SK-N-SH (cell line): ENCODE data around the gene H6PD. TPM values are rescaled to one million over a fixed set of nuclear protein-coding genes. Genes with fewer than 3 reads are reported as not detected.

Source experiments
- CTCF ChIA-PET: fragments of 300-600, 350-600 bp; formaldehyde crosslinking; extraction: SDS; loops from one replicate; lab custom pipeline; 2021; lab: Yijun Ruan, JAX
- POLR2A ChIA-PET: fragments of 350-600 bp; sonication (Branson Sonifier 250); formaldehyde crosslinking; extraction: SDS; loops from one replicate; lab custom pipeline; 2020; ENCODE audit warnings: antibody characterized with exemption, inconsistent platforms; lab: Yijun Ruan, JAX
- DNase-seq: peaks from one replicate; pipeline ENCODE4 v3.0.0; 2012
- H2AFZ ChIP-seq: fragments of 200-600 bp; sonication (generic); 2 replicates; pipeline ENCODE4 v1.8.1; 2016; ENCODE audit warnings: antibody characterized with exemption, mild to moderate bottlenecking, low read depth
- H3F3A ChIP-seq: fragments of 200-600 bp; sonication (generic); replicated peaks from 2 replicates; pipeline ENCODE3; 2016; ENCODE audit warnings: antibody characterized with exemption, mild to moderate bottlenecking; ENCODE audit not compliant: insufficient read depth
- H3K27ac ChIP-seq, 2 experiments: fragments of 200-500 bp in 1 of 2; fragments of 200-600 bp in 1 of 2; sonication (Bioruptor generic) in 1 of 2; sonication (generic), shearing (Covaris generic) in 1 of 2; 2 replicates each; pipeline versions ENCODE4 v1.5.1 to v1.6.1; 2014 to 2016; ENCODE audit warnings: low read depth in 2 of 2, inconsistent platforms in 1 of 2, low read length in 1 of 2, mild to moderate bottlenecking in 1 of 2, mixed read lengths in 1 of 2
- H3K27me3 ChIP-seq: fragments of 200-600 bp; sonication (generic), shearing (Covaris generic); 2 replicates; pipeline ENCODE4 v1.6.1; 2016; ENCODE audit warnings: mixed run types; ENCODE audit not compliant: insufficient read depth
- H3K36me3 ChIP-seq, 2 experiments: fragments of 200-500 bp in 1 of 2; fragments of 200-600 bp in 1 of 2; sonication (Bioruptor generic) in 1 of 2; sonication (generic) in 1 of 2; replicated peaks in 1 of 2; 2 replicates each; pipeline versions ENCODE3 to v1.5.1; 2014 to 2016; ENCODE audit warnings: low read length in 1 of 2, mild to moderate bottlenecking in 1 of 2; ENCODE audit not compliant: insufficient read depth in 2 of 2, control insufficient read depth in 1 of 2
- H3K4me1 ChIP-seq, 2 experiments: fragments of 200-500 bp in 1 of 2; fragments of 200-600 bp in 1 of 2; sonication (Bioruptor generic) in 1 of 2; sonication (generic), shearing (Covaris generic) in 1 of 2; 2 replicates each; pipeline versions ENCODE4 v1.5.1 to v1.6.1; 2014 to 2016; ENCODE audit warnings: low read depth in 1 of 2, low read length in 1 of 2, mixed run types in 1 of 2; ENCODE audit not compliant: insufficient read depth in 2 of 2, control insufficient read depth in 1 of 2
- H3K4me2 ChIP-seq: fragments of 200-600 bp; sonication (generic), shearing (Covaris generic); 2 replicates; pipeline ENCODE4 v1.6.1; 2017; ENCODE audit warnings: mixed run types
- H3K4me3 ChIP-seq, 2 experiments: fragments of 200-500 bp in 1 of 2; fragments of 200-600 bp in 1 of 2; sonication (Bioruptor generic) in 1 of 2; sonication (generic), shearing (Covaris generic) in 1 of 2; 2 replicates each; pipeline versions ENCODE4 v1.5.1 to v1.8.1; 2014 to 2016; ENCODE audit warnings: low read depth in 2 of 2, inconsistent platforms in 1 of 2, low read length in 1 of 2, mild to moderate bottlenecking in 1 of 2, mixed read lengths in 1 of 2, moderate library complexity in 1 of 2
- H3K79me2 ChIP-seq: fragments of 200-600 bp; sonication (generic); 2 replicates; pipeline ENCODE4 v1.8.1; 2017; ENCODE audit warnings: mild to moderate bottlenecking; ENCODE audit not compliant: insufficient read depth
- H3K9ac ChIP-seq: fragments of 200-600 bp; sonication (generic); 2 replicates; pipeline ENCODE4 v1.6.1; 2017; ENCODE audit warnings: mixed run types
- H3K9me2 ChIP-seq: fragments of 200-600 bp; sonication (generic); 2 replicates; pipeline ENCODE4 v1.6.1; 2017; ENCODE audit warnings: mixed run types
- H3K9me3 ChIP-seq: fragments of 200-600 bp; sonication (generic); 2 replicates; pipeline ENCODE4 v1.6.1; 2017; ENCODE audit warnings: mixed run types, mild to moderate bottlenecking, moderate library complexity
- H4K20me1 ChIP-seq: fragments of 200-600 bp; sonication (generic); 2 replicates; pipeline ENCODE4 v1.6.1; 2017; ENCODE audit warnings: mild to moderate bottlenecking, mixed run types; ENCODE audit not compliant: insufficient read depth
- EP300 ChIP-seq, 2 experiments: IDR thresholded peaks; 2 replicates each; pipeline versions ENCODE4 v1.4.0 to v1.6.1; 2012; ENCODE audit warnings: borderline replicate concordance in 1 of 2, low read depth in 1 of 2, low read length in 1 of 2
- FOXM1 ChIP-seq: IDR thresholded peaks from 2 replicates; pipeline ENCODE4 v1.4.0; 2012; ENCODE audit warnings: low read depth, mild to moderate bottlenecking
- JUND ChIP-seq: IDR thresholded peaks from 2 replicates; pipeline ENCODE4 v1.4.0; 2012
- MEF2A ChIP-seq: IDR thresholded peaks from 2 replicates; pipeline ENCODE4 v1.4.0; 2012; ENCODE audit warnings: low read depth, borderline replicate concordance
- PBX3 ChIP-seq: IDR thresholded peaks from 2 replicates; pipeline ENCODE4; 2012
- POLR2AphosphoS5 ChIP-seq: IDR thresholded peaks from 2 replicates; pipeline ENCODE4 v1.6.1; 2012; ENCODE audit warnings: low read depth, low read length
- RCOR1 ChIP-seq: fragments of 150-350 bp; IDR thresholded peaks from 2 replicates; pipeline ENCODE4 v1.6.1; 2017; ENCODE audit warnings: antibody characterized with exemption, low read length
- SIN3A ChIP-seq: IDR thresholded peaks from 2 replicates; pipeline ENCODE4 v1.6.1; 2012; ENCODE audit warnings: low read depth, mild to moderate bottlenecking, low read length, moderate library complexity, borderline replicate concordance
- SMC3 ChIP-seq: IDR thresholded peaks from 2 replicates; pipeline ENCODE4 v1.6.1; 2012; ENCODE audit warnings: low read depth, low read length, improper control_type of control experiment
- whole genome bisulfite sequencing: methylation state at CpG from one replicate; pipeline ENCODE4 v1.1.6; 2017; ENCODE audit warnings: low lambda C conversion rate; 5-methylcytosine and 5-hydroxymethylcytosine counted together
- polyA plus RNA-seq, 3 experiments: library from polyadenylated mRNA; depleted of rRNA; stranded (reverse); fragments of >200 nt; gene quantifications; 2 replicates each; pipeline ENCODE4 v1.2.3, GENCODE V29; 2012

The H6PD gene
- polyA plus RNA-seq, 1 of the 3 experiments (the other 2 are of a cell fraction) = 19.1 TPM

GRCh38 chr1:9198538-9199361 lies 35.8 kb upstream of the H6PD start:
- POLR2A ChIA-PET = no interaction called here
- WGBS = 42% methylated on average over 16 of the region's 54 CpGs
- H3K27ac ChIP-seq = no peak overlapping the region
- H3K9me2 ChIP-seq = no peaks in the 10 kb centered on the region
- CTCF ChIA-PET = interaction anchor here (2.5 to 8.4 kb wide), 4 partner anchors 16 to 89 kb away, joined by 9 to 138 read pairs (median 33); no protein-coding TSS in a partner anchor
- 0 out of 2 replicates have a peak, but pooled peaks have one; percentile 7 for TF ChIP-seq SMC3
- no peak for TF ChIP-seq SIN3A
- H3K9ac ChIP-seq = no peak overlapping the region
- DNase-seq = peak; percentile 83
- H3K4me1 ChIP-seq = peaks cover 0 to 14% of the 10 kb centered on the region in 2 experiments; a peak in 1 of 4 replicates
- no peaks in the 10 kb centered on the region for H3K27me3 ChIP-seq
- H3K36me3 ChIP-seq = no peaks in the 10 kb centered on the region
- H3K4me3 ChIP-seq = peak overlapping the region in 1 of 2 experiments; percentile 7; a peak in 1 of 4 replicates
- H3K9me3 ChIP-seq = no peaks in the 10 kb centered on the region
- H3K4me2 ChIP-seq = peak overlapping the region; percentile 57; the same call in 1 of the 2 replicates
- no peaks in the 10 kb centered on the region for H4K20me1 ChIP-seq
- no peaks in the 10 kb centered on the region for H3K79me2 ChIP-seq
- no peak overlapping the region for H2AFZ ChIP-seq
- H3F3A ChIP-seq = no peaks in the 10 kb centered on the region

DNA sequence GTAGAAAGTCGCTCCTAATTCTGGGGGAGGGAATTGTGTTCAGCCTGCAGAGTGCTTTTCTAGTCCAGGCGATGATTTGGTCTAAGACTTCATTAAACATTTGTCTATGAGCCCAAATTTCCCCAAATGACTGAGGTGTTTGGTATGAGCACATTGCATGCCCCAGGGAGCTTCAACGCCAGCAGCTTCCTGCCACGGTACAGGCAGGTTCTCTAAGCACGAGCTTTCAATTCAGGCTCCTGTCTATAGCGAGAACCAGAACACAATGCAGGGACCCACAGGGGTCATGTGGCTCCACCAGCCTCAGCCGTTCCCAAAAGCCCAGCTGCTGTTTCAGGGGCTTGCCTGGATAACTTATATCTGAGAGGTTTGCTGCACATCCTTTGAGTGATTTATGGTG lies 34.1 kb upstream of the H6PD start:
- no peaks in the 10 kb centered on the region for H3K9me3 ChIP-seq
- no peaks in the 10 kb centered on the region for H3F3A ChIP-seq
- TF ChIP-seq FOXM1 (no peak), JUND (no peak), MEF2A (no peak), PBX3 (no peak), EP300 (IDR thresholded peaks at IDR 0.05; ENCODE audit: borderline replicate concordance in 1 of 2, low read depth in 1 of 2, low read length in 1 of 2) (no peak), POLR2AphosphoS5 (no peak), RCOR1 (no peak)
- H3K79me2 ChIP-seq = no peaks in the 10 kb centered on the region
- no peaks in the 10 kb centered on the region; the same call in 1 of the 2 replicates for H3K27me3 ChIP-seq
- CTCF ChIA-PET = interaction anchor here (0.6 to 8.4 kb wide), 11 partner anchors 10 to 290 kb away, joined by 3 to 138 read pairs (median 4); no protein-coding TSS in a partner anchor
- H3K4me3 ChIP-seq = no peak overlapping the region
- no peak overlapping the region for H2AFZ ChIP-seq
- H3K27ac ChIP-seq = no peak overlapping the region
- no peak overlapping the region for H3K9ac ChIP-seq
- WGBS = 63% methylated on average over 5 of the region's 7 CpGs
- DNase-seq = no peak
- POLR2A ChIA-PET = no interaction called here
- H3K9me2 ChIP-seq = no peaks in the 10 kb centered on the region
- H3K4me2 ChIP-seq = no peak overlapping the region
- no peaks in the 10 kb centered on the region for H3K36me3 ChIP-seq
- H4K20me1 ChIP-seq = no peaks in the 10 kb centered on the region
- peaks cover 0 to 14% of the 10 kb centered on the region in 2 experiments; a peak in 1 of 4 replicates for H3K4me1 ChIP-seq
